ENCODE measurements around the gene ARHGEF28. TPM values are rescaled to one million over a fixed set of nuclear protein-coding genes. Genes with fewer than 3 reads are reported as not detected.

ARHGEF28 gene
- polyA plus RNA-seq, 3 donors: not detected

GRCh38 chr5:73682176-73682575 lies 56.2 kb downstream of the ARHGEF28 start:
- Histone ChIP-seq H2AFZ (ENCODE audit: insufficient read depth, low read depth, low read length, poor library complexity, severe bottlenecking) (no peak overlapping the region), H3K27ac (ENCODE audit: low read depth in 1 of 2, low read length in 2 of 2) (no peak overlapping the region), H3K27me3 (ENCODE audit: control insufficient read depth in 2 of 2, insufficient read depth in 2 of 2, low read length in 2 of 2) (no peaks in the 10 kb centered on the region), H3K9me3 (replicated peaks in 1 of 2; ENCODE audit: control insufficient read depth in 1 of 2, insufficient read depth in 1 of 2, low read length in 2 of 2) (no peaks in the 10 kb centered on the region), H3K4me3 (replicated peaks in 1 of 3; ENCODE audit: low read depth in 2 of 3, low read length in 3 of 3) (no peak overlapping the region), H3K36me3 (replicated peaks in 1 of 2; ENCODE audit: control insufficient read depth in 1 of 2, insufficient read depth in 2 of 2, low read length in 2 of 2) (no peaks in the 10 kb centered on the region), H4K20me1 (ENCODE audit: insufficient read depth, low read length) (no peaks in the 10 kb centered on the region), H3K4me1 (ENCODE audit: control insufficient read depth in 1 of 2, insufficient read depth in 2 of 2, low read length in 2 of 2) (no peaks in the 10 kb centered on the region), H3K4me2 (replicated peaks; ENCODE audit: extremely low read depth, low read length, poor library complexity, severe bottlenecking) (no peak overlapping the region), H3K79me2 (ENCODE audit: insufficient read depth, low read length) (no peaks in the 10 kb centered on the region), H3K9ac (ENCODE audit: insufficient read depth, low read length, poor library complexity, severe bottlenecking) (no peak overlapping the region)
- Mint-ChIP-seq H3K27me3 (ENCODE audit: low read depth in 3 of 3) (peaks cover 0 to 1% (median 0%) of the 10 kb centered on the region in 3 donors), H3K4me3 (no peak overlapping the region), H3K36me3 (no peaks in the 10 kb centered on the region), H3K4me1 (peaks cover 2% of the 10 kb centered on the region), H3K27ac (no peak overlapping the region), H3K9me3 (no peaks in the 10 kb centered on the region)
- no peak for DNase-seq
- whole genome bisulfite sequencing (ENCODE audit: insufficient coverage): 100% methylated on average over 1 of the region's 1 CpG
- no peak for TF ChIP-seq CTCF (IDR thresholded peaks at IDR 0.05)
- intact Hi-C loops (cut with micrococcal nuclease): no loop called here

- Mint-ChIP-seq H3K4me1 (peaks cover 2% of the 10 kb centered on the region), H3K9me3 (no peaks in the 10 kb centered on the region), H3K27ac (no peak overlapping the region), H3K36me3 (no peaks in the 10 kb centered on the region), H3K4me3 (no peak overlapping the region), H3K27me3 (ENCODE audit: low read depth in 3 of 3) (peaks cover 0 to 1% (median 0%) of the 10 kb centered on the region in 3 donors)
- no peaks in the 10 kb centered on the region for H3K4me1 ChIP-seq (ENCODE audit: control insufficient read depth in 1 of 2, insufficient read depth in 2 of 2, low read length in 2 of 2)
- H3K9me3 ChIP-seq (replicated peaks in 1 of 2; ENCODE audit: control insufficient read depth in 1 of 2, insufficient read depth in 1 of 2, low read length in 2 of 2): no peaks in the 10 kb centered on the region
- no peak overlapping the region for H3K4me2 ChIP-seq (replicated peaks; ENCODE audit: extremely low read depth, low read length, poor library complexity, severe bottlenecking)
- no peak for DNase-seq
- no peak overlapping the region for H3K4me3 ChIP-seq (replicated peaks in 1 of 3; ENCODE audit: low read depth in 2 of 3, low read length in 3 of 3)
- no peaks in the 10 kb centered on the region for H3K79me2 ChIP-seq (ENCODE audit: insufficient read depth, low read length)
- H3K9ac ChIP-seq (ENCODE audit: insufficient read depth, low read length, poor library complexity, severe bottlenecking): no peak overlapping the region
- intact Hi-C loops (cut with micrococcal nuclease): no loop called here
- 83% methylated on average over 1 of the region's 7 CpGs for WGBS (ENCODE audit: insufficient coverage)
- no peak overlapping the region for H3K27ac ChIP-seq (ENCODE audit: low read depth in 1 of 2, low read length in 2 of 2)
- H2AFZ ChIP-seq (ENCODE audit: insufficient read depth, low read depth, low read length, poor library complexity, severe bottlenecking): no peak overlapping the region
- TF ChIP-seq CTCF (IDR thresholded peaks at IDR 0.05): no peak
- no peaks in the 10 kb centered on the region for H3K27me3 ChIP-seq (ENCODE audit: control insufficient read depth in 2 of 2, insufficient read depth in 2 of 2, low read length in 2 of 2)
- H4K20me1 ChIP-seq (ENCODE audit: insufficient read depth, low read length): no peaks in the 10 kb centered on the region
- H3K36me3 ChIP-seq (replicated peaks in 1 of 2; ENCODE audit: control insufficient read depth in 1 of 2, insufficient read depth in 2 of 2, low read length in 2 of 2): no peaks in the 10 kb centered on the region
These were observed 58.7 kb downstream of the ARHGEF28 start for GRCh38 chr5:73684691-73685090.

All from CD14-positive monocyte (primary cell).